ENCODE measurements around the gene PRTG. TPM values are rescaled to one million over a fixed set of nuclear protein-coding genes. Genes with fewer than 3 reads are reported as not detected.
A peak's percentile ranks its signal among the peaks of the same experiment; 100 is the strongest.
"Not testable (repeated sequence)": the region's sequence is repeated elsewhere in the genome, so short reads cannot be mapped to it uniquely, and the experiment has no call there.

The PRTG gene, protein sequence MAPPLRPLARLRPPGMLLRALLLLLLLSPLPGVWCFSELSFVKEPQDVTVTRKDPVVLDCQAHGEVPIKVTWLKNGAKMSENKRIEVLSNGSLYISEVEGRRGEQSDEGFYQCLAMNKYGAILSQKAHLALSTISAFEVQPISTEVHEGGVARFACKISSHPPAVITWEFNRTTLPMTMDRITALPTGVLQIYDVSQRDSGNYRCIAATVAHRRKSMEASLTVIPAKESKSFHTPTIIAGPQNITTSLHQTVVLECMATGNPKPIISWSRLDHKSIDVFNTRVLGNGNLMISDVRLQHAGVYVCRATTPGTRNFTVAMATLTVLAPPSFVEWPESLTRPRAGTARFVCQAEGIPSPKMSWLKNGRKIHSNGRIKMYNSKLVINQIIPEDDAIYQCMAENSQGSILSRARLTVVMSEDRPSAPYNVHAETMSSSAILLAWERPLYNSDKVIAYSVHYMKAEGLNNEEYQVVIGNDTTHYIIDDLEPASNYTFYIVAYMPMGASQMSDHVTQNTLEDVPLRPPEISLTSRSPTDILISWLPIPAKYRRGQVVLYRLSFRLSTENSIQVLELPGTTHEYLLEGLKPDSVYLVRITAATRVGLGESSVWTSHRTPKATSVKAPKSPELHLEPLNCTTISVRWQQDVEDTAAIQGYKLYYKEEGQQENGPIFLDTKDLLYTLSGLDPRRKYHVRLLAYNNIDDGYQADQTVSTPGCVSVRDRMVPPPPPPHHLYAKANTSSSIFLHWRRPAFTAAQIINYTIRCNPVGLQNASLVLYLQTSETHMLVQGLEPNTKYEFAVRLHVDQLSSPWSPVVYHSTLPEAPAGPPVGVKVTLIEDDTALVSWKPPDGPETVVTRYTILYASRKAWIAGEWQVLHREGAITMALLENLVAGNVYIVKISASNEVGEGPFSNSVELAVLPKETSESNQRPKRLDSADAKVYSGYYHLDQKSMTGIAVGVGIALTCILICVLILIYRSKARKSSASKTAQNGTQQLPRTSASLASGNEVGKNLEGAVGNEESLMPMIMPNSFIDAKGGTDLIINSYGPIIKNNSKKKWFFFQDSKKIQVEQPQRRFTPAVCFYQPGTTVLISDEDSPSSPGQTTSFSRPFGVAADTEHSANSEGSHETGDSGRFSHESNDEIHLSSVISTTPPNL
- not detected in 2 replicates for total RNA-seq (2014; rRNA removed; shearing (Covaris generic); ENCODE audit: low replicate concordance)

DNA sequence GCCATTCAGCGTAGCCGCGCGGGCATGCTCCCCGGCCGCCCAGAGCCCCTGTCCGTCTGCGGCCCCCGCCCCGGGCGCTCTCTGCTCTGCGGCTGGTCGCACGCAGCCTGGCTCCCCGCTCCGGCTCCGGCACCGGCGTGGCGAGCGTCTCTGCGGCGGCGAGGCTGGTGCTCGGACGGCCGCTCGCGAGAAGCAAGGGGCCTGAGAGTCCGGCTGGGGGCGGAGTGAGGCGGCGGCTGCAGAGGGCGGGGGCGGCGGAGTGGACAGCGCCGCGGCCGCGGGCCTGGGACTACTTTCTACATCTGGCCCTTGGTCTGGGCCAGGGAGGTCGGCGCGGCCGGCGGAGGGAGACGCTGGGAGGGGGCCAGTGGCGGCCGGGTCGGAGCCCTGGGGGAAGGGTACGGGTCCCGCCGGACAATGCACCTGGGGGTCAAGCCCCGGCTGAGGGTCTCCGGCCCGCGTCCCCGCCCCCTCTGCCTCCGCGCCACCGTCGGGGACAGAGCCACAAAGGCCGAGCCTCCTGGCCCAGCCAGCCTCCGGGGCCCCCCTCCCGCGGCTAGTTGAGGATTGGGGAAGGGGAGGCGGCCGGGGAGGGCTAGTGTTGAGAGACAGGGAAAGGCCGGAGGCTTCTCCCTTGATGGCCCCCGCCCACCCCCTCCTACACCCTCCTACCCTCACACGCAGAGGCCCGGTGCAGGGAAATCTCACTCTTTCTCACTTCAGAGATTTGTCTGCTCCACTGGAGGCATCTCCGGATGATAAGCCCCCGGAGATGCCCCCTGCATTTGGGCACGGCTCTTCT is at the start of gene PRTG:
Gene PRTG (minus strand): TSS at position 226 of the 802 bp plus-strand sequence. CDS start 221 bp downstream, at position 5.
- Histone ChIP-seq H4K20me1 (ENCODE audit: insufficient read depth, low read depth, low read length) (no peaks in the 10 kb centered on the region), H3K9me2 (replicated peaks; ENCODE audit: insufficient read depth, low read length) (no peaks in the 10 kb centered on the region), H3K9me3 (ENCODE audit: low read length) (no peaks in the 10 kb centered on the region), H3K4me3 (ENCODE audit: low read length) (no peak within 1 kb of the TSS), H3K27me3 (ENCODE audit: low read length) (no peaks in the 10 kb centered on the region), H3K9ac (ENCODE audit: low read length) (no peak within 1 kb of the TSS), H3K27ac (ENCODE audit: low read length) (no peak within 1 kb of the TSS), H3K79me2 (ENCODE audit: low read length) (no peaks in the 10 kb centered on the region), H3K4me1 (ENCODE audit: low read length) (no peaks in the 10 kb centered on the region), H3K4me2 (ENCODE audit: low read depth, low read length, poor library complexity, severe bottlenecking) (no peak within 1 kb of the TSS), H2AFZ (ENCODE audit: low read length) (no peak within 1 kb of the TSS), H3K36me3 (ENCODE audit: insufficient read depth, low read length) (no peaks in the 10 kb centered on the region)
- DNase-seq: no peak

DNA sequence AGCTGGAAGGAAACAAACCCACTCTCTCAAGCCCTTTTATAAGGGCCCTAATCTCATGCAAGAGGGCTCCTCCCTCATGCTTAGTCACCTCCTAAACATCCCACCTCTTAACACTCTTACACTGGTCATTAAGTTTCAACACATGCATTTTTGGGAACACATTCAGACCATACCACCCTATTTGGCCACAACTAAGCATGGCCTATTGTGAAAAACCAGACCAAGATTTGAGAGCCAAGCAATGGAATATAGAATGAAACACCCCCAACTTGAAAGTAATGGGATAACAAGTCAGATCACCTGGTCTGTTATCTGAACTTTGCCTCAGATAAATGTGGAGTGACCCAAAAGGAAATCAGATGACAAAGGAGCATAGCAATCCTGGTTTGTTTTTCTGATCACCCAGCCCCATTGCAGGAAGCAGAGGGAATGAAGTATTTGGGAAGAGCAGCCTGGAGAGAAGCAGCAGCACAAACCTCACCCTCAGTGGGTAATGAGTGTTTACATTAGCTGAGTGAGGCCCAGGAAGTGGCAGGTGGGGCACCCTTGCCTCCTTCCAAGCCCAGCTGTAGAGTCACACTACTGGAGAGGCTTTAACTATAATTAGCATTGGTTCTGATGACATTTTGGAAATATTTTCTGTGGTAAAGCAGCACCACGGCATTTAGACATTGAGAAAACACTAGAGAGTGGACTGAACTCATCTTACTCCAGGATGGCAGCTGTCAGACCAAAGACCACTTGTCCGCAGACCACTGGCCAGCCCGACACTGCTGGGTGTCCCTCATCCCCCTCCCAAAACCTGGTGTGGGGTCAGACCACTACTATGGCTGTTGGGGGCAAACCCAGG is 48.8 kb upstream of the PRTG start:
- no peak for DNase-seq
- Histone ChIP-seq H4K20me1 (ENCODE audit: insufficient read depth, low read depth, low read length) (no peaks in the 10 kb centered on the region), H3K27ac (ENCODE audit: low read length) (no peak overlapping the region), H3K79me2 (ENCODE audit: low read length) (no peaks in the 10 kb centered on the region), H3K36me3 (ENCODE audit: insufficient read depth, low read length) (no peaks in the 10 kb centered on the region), H3K9me3 (ENCODE audit: low read length) (no peaks in the 10 kb centered on the region), H3K9me2 (replicated peaks; ENCODE audit: insufficient read depth, low read length) (no peaks in the 10 kb centered on the region), H2AFZ (ENCODE audit: low read length) (no peak overlapping the region), H3K4me2 (ENCODE audit: low read depth, low read length, poor library complexity, severe bottlenecking) (no peak overlapping the region), H3K4me1 (ENCODE audit: low read length) (no peaks in the 10 kb centered on the region), H3K27me3 (ENCODE audit: low read length) (no peaks in the 10 kb centered on the region), H3K4me3 (ENCODE audit: low read length) (no peak overlapping the region), H3K9ac (ENCODE audit: low read length) (no peak overlapping the region)

DNA sequence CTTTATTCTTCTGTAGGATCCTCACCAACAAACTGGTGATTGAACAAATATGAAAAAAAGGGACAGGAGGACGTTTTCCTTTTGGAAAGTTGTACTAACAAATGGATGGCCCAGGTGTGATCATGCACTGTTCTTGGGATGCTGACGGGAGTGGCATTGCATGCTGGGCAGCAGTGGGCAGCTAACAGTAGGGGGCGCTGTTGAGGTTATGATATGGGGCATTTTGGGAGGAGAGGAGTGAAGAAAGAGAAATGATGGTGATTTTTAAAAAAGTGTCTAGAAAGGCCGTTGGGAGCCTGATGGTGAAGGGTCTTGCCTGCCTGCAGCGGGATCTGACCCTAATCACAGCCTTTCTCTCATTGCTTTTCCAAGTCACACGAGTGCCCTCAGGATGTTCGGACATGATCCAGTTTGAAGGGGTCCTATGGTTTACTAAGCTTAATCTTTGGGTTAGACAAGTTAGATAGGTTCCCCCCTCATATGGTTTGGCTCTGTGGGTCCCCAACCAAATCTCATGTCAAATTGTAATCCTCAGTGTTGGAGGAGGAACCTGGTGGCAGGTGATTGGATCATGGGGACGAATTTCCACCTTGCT is 46.2 kb upstream of the PRTG start:
- peak; percentile 86 for DNase-seq
- no peak overlapping the region for H3K27ac ChIP-seq (ENCODE audit: low read length)

DNA sequence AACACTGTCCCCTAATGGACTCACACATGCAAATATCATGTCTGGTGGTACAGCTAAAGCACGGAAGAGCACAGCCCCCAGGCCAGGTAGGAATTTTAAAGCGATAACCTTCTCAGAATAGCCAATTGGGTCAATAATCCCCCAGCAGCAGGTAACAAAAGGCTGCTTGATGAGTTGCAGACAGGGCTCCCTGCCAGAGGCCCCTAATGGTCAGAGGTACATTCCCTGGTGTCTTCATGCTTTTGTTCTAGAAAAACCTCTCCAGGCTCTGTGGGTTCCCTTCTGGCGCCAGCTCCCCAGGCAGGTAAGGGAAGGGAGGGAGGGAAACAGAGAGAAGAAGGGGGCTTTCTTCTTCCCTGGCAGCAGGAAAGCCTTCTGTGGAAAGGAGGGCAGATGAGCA is 43.4 kb upstream of the PRTG start:
- H3K4me1 ChIP-seq (ENCODE audit: low read length): no peaks in the 10 kb centered on the region
- H4K20me1 ChIP-seq (ENCODE audit: insufficient read depth, low read depth, low read length): no peaks in the 10 kb centered on the region
- no peaks in the 10 kb centered on the region for H3K27me3 ChIP-seq (ENCODE audit: low read length)
- no peak overlapping the region for H3K4me3 ChIP-seq (ENCODE audit: low read length)
- H3K4me2 ChIP-seq (ENCODE audit: low read depth, low read length, poor library complexity, severe bottlenecking): no peak overlapping the region
- no peak overlapping the region for H3K27ac ChIP-seq (ENCODE audit: low read length)
- H2AFZ ChIP-seq (ENCODE audit: low read length): no peak overlapping the region
- no peaks in the 10 kb centered on the region for H3K79me2 ChIP-seq (ENCODE audit: low read length)
- H3K9me2 ChIP-seq (replicated peaks; ENCODE audit: insufficient read depth, low read length): no peaks in the 10 kb centered on the region
- no peaks in the 10 kb centered on the region for H3K9me3 ChIP-seq (ENCODE audit: low read length)
- DNase-seq: no peak
- no peak overlapping the region for H3K9ac ChIP-seq (ENCODE audit: low read length)
- no peaks in the 10 kb centered on the region for H3K36me3 ChIP-seq (ENCODE audit: insufficient read depth, low read length)

More for the DNA sequence above, 46.2 kb upstream of the PRTG start:
- Histone ChIP-seq H3K9ac (ENCODE audit: low read length) (no peak overlapping the region), H3K79me2 (ENCODE audit: low read length) (no peaks in the 10 kb centered on the region), H3K4me1 (ENCODE audit: low read length) (no peaks in the 10 kb centered on the region), H3K9me2 (replicated peaks; ENCODE audit: insufficient read depth, low read length) (no peaks in the 10 kb centered on the region), H3K36me3 (ENCODE audit: insufficient read depth, low read length) (no peaks in the 10 kb centered on the region), H3K4me2 (ENCODE audit: low read depth, low read length, poor library complexity, severe bottlenecking) (no peak overlapping the region), H3K9me3 (ENCODE audit: low read length) (no peaks in the 10 kb centered on the region), H3K4me3 (ENCODE audit: low read length) (no peak overlapping the region), H2AFZ (ENCODE audit: low read length) (no peak overlapping the region), H3K27me3 (ENCODE audit: low read length) (no peaks in the 10 kb centered on the region), H4K20me1 (ENCODE audit: insufficient read depth, low read depth, low read length) (no peaks in the 10 kb centered on the region)

DNA sequence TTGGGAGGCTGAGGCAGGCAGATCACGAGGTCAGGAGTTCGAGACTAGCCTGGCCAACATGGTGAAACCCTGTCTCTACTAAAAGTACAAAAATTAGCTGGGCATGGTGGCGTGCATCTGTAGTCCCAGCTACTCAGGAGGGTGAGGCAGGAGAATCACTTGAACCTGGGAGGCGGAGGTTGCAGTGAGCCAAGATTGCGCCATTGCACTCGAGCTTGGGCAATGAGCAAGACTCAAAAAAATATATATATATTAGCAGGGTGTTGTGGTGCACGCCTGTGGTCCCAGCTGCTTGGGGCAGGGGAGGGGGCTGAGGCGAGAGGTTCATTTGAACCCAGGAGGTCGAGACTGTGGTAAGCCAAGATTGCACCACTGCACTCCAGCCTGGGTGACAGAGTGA is 42.6 kb upstream of the PRTG start:
- H3K9me2 ChIP-seq (replicated peaks; ENCODE audit: insufficient read depth, low read length); H3K27ac ChIP-seq (ENCODE audit: low read length); H3K4me3 ChIP-seq (ENCODE audit: low read length); H3K4me1 ChIP-seq (ENCODE audit: low read length); H3K36me3 ChIP-seq (ENCODE audit: insufficient read depth, low read length); H3K79me2 ChIP-seq (ENCODE audit: low read length); H3K9ac ChIP-seq (ENCODE audit: low read length); H3K9me3 ChIP-seq (ENCODE audit: low read length); H4K20me1 ChIP-seq (ENCODE audit: insufficient read depth, low read depth, low read length); H2AFZ ChIP-seq (ENCODE audit: low read length); H3K27me3 ChIP-seq (ENCODE audit: low read length); DNase-seq; H3K4me2 ChIP-seq (ENCODE audit: low read depth, low read length, poor library complexity, severe bottlenecking): not testable (repeated sequence)

DNA sequence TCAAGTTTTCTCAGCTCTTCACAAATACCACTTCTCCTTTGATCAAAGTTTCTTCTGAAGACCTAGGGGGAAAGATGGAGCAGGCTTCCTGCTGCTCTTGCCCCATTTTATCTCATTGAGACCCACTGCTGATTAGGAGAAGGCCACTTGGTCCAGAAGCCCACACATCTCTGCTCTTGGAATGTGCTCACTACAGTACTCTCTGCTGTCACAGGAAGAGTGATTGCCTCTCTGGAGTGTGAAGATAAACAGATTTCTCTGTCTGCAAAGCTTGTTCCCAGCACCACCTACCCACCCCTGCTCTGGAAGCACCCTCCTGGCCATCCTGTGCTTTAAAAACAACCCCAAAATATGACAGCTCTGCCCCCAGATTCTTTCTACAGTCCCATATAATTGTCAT is 41.3 kb upstream of the PRTG start:
- Histone ChIP-seq H3K27me3 (ENCODE audit: low read length) (no peaks in the 10 kb centered on the region), H3K27ac (ENCODE audit: low read length) (no peak overlapping the region), H3K36me3 (ENCODE audit: insufficient read depth, low read length) (no peaks in the 10 kb centered on the region), H3K4me3 (ENCODE audit: low read length) (no peak overlapping the region), H3K9me3 (ENCODE audit: low read length) (no peaks in the 10 kb centered on the region), H3K4me2 (ENCODE audit: low read depth, low read length, poor library complexity, severe bottlenecking) (no peak overlapping the region), H4K20me1 (ENCODE audit: insufficient read depth, low read depth, low read length) (no peaks in the 10 kb centered on the region), H3K4me1 (ENCODE audit: low read length) (no peaks in the 10 kb centered on the region), H3K9me2 (replicated peaks; ENCODE audit: insufficient read depth, low read length) (no peaks in the 10 kb centered on the region), H2AFZ (ENCODE audit: low read length) (no peak overlapping the region), H3K9ac (ENCODE audit: low read length) (no peak overlapping the region), H3K79me2 (ENCODE audit: low read length) (no peaks in the 10 kb centered on the region)
- DNase-seq: no peak

DNA sequence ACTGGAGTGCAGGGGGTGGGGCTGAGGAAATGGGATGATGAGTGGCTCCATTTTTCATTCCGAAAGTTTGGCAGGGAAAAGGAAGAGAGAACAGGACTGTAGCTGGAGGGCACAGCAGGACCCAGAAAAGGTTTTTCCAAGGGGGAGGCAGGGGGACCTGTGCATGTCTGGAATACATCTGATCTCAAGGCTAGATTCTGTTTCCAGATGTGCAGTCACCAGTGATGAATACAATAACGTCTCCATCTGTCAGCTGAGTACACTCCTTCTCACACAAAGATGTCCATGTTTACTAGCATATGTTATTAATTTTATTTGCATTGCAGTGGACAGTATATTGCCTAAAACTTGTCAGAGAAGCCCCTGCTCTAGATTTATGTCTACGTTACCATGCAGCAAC is 39.9 kb upstream of the PRTG start:
- no peak overlapping the region for H3K4me2 ChIP-seq (ENCODE audit: low read depth, low read length, poor library complexity, severe bottlenecking)
- no peaks in the 10 kb centered on the region for H3K27me3 ChIP-seq (ENCODE audit: low read length)
- H3K79me2 ChIP-seq (ENCODE audit: low read length): no peaks in the 10 kb centered on the region
- H3K9me2 ChIP-seq (replicated peaks; ENCODE audit: insufficient read depth, low read length): no peaks in the 10 kb centered on the region
- no peaks in the 10 kb centered on the region for H3K9me3 ChIP-seq (ENCODE audit: low read length)
- no peak overlapping the region for H3K9ac ChIP-seq (ENCODE audit: low read length)
- H4K20me1 ChIP-seq (ENCODE audit: insufficient read depth, low read depth, low read length): no peaks in the 10 kb centered on the region
- no peak overlapping the region for H3K4me3 ChIP-seq (ENCODE audit: low read length)
- H3K36me3 ChIP-seq (ENCODE audit: insufficient read depth, low read length): no peaks in the 10 kb centered on the region
- H3K4me1 ChIP-seq (ENCODE audit: low read length): no peaks in the 10 kb centered on the region
- no peak overlapping the region for H3K27ac ChIP-seq (ENCODE audit: low read length)
- no peak overlapping the region for H2AFZ ChIP-seq (ENCODE audit: low read length)
- no peak for DNase-seq

Measured in Karpas-422 (cell line).